HG02852 (cell line): ENCODE data around the gene SRP14.
"Not testable (repeated sequence)": the region's sequence is repeated elsewhere in the genome, so short reads cannot be mapped to it uniquely, and the experiment has no call there.

Experiments
- ATAC-seq: cut with Tn5 transposase; IDR thresholded peaks from one replicate; pipeline ENCODE4 v1.9.1; 2021; ENCODE audit warnings: mild to moderate bottlenecking, moderate library complexity; ENCODE audit not compliant: unreplicated experiment

Gene SRP14

DNA sequence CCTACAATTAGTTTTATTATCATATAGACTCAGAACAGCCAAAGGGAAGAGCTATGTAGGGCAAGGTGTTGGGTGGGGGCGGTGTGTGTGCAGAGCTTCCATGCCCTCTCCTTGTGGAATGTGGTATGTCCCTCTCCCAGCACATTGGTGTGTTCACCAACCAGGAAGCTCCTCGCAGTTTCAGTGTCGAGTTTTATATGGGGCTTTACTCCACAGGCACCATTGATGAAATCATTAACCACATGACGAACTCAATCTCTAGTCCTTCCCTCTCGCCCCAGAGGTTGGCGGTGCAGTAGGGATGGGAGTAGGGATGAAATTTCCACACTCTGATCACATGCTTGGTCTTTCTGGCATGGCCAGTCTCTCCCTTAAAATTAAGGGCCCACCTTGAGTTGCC lies 13.6 kb upstream of the SRP14 start:
- ATAC-seq = no peak

- no peak for ATAC-seq
These were observed 12.8 kb upstream of the SRP14 start for GRCh38 chr15:40051616-40052415.

- ATAC-seq = no peak
These were observed 11.9 kb upstream of the SRP14 start for GRCh38 chr15:40050788-40051470.

DNA sequence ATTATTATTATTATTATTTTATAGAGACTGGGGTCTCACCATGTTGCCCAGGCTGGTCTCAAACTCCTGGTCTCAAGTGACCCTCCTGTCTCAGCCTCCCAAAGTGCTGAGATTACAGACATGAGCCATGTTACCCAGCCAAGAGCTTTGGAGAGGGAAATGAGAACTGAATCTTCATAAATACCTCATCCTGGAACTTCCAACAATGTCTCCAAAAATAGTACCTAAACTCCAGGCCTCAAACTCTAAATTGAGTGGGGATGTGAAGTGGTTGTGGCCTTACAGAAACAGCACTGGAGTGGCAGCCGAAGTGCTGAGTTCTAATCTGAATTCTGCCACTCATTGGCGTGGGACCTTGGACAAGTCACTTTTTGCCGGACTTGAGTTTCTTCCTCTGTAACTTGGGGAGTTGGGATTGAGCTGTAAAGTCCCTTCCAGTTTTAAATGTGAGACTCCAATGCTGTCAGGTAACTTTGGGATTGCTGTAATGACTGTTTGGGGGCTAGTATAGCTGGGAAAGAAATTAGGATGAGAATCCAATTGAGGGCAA lies 10.0 kb upstream of the SRP14 start:
- ATAC-seq = no peak

- no peak for ATAC-seq
These were observed 9.3 kb upstream of the SRP14 start for GRCh38 chr15:40048211-40048792.

- ATAC-seq = peak; percentile 68
These were observed 8.6 kb upstream of the SRP14 start for GRCh38 chr15:40047415-40048210.

GRCh38 chr15:40046721-40047414 lies 7.9 kb upstream of the SRP14 start:
- ATAC-seq = no peak

DNA sequence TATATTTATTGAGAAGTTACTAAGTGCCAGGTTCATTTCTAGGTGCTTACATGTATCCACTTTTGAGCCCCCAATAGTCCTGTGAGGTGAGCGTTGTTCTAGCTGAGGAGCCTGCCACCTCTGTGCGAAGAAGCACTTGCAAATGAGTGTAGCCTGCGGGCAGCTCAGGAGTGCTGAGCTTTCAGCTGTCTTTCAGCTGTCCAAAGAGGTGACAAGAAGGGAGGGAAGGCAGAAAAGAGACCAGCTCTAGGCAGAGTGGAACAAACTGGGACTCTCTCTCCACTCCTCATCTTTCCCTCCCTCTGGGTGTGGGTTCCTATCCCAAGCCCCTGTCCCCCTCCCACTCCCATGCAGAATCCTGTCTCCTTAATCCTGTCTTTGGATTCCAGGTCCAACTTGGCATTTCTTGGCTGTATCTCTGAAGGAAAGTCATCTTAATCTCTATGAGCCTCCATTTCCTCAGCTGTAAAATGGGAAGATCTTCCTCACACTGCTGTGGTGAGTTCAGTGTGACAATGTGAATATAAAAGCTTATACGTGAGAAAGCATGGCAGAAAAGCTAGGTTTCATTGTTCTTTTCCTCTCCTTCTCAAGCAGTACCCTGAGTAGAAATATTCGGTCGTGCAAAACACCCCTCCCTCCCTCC lies 6.7 kb upstream of the SRP14 start:
- ATAC-seq = peak; percentile 19

GRCh38 chr15:40044717-40045571 lies 6.0 kb upstream of the SRP14 start:
- ATAC-seq = peak; percentile 67

- ATAC-seq = no peak
These were observed 5.1 kb upstream of the SRP14 start for GRCh38 chr15:40043927-40044716.

- no peak for ATAC-seq
These were observed 3.9 kb upstream of the SRP14 start for GRCh38 chr15:40042791-40043320.

DNA sequence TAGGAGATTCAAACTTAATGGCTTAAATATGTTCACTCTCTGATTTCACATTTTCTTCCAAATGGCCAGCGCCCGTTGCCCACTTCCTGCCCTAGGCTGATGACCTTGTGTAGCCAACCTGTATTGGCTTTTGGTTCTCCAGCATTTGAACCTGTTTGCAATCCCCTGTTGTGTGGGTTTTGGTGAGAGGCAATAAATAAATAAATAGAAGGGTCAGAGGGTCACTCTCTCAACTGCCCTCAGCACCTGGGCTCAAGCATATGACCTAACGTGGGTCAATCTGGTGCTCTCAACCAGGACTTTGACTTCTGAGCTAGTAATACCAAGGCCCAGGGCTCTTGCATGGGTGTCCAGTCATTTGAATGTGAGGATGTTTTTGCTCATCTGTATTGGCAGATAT lies 1.8 kb upstream of the SRP14 start:
- ATAC-seq = no peak

- ATAC-seq = no peak
These were observed 1.3 kb upstream of the SRP14 start for GRCh38 chr15:40040293-40040635.

GRCh38 chr15:40038275-40038637 lies 725 bp downstream of the SRP14 start:
- ATAC-seq = peak; percentile 3

GRCh38 chr15:40037721-40038120 lies 1.3 kb downstream of the SRP14 start:
- ATAC-seq = no peak

DNA sequence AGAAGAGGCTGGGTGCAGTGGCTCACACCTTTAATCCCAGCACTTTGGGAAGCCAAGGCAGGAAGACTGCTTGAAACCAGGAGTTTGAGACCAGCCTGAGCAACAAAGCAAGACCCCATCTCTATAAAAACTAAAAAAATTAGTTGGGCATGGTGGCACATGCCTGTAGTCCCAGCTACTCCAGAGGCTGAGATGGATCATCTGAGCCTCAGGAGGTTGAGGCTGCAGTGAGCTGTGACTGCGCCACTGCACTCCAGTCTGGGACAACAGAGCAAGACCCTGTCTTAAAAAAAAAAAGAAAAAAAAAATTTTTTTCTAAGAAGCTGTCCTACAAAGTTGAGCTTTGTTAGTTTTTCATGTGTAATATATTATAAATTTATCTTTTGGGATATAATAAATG lies 3.8 kb downstream of the SRP14 start:
- not testable (repeated sequence) for ATAC-seq

DNA sequence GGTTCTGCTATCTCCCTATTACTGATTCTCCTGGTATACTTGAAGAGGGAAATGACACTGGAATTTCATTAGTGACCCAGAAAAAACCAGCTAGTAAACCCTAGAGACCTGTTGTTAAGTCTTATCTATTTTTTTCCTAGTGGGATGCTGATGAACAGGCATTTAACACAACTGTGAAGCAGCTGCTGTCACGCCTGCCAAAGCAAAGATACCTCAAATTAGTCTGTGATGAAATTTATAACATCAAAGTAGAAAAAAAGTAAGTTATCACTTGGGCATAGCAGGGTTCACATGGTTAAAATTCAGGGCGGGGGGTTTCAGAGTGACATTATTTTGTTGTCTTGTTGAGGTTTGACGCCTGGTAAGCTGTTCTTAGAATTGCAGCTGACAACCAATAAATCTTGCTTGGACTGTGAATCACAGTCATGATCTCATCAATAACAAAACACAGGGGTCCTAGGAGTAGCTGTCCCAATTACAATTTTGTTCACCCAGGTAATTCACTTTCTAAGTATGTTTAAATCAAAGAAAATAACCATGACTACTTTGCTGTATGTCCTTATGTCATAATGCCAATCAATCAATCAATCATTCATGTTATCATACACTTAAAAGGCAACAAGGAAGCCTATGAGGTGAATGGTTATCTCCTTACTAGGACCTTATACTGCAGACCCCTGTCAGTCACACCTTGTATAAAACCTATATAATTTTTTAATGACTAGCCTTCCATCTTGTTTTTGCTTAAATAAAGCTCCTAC lies 4.6 kb downstream of the SRP14 start:
- ATAC-seq = no peak
